ENCODE results near the gene RHOG.
A peak's percentile ranks its signal among the peaks of the same experiment; 100 is the strongest.

RHOG gene

GRCh38 chr11:3879967-3880542 lies 39.3 kb upstream of the RHOG start:
- Histone ChIP-seq H3K27ac (ENCODE audit: insufficient read depth in 1 of 2, low read depth in 1 of 2, low read length in 2 of 2, poor library complexity in 1 of 2, severe bottlenecking in 2 of 2) (peak overlapping the region; percentile 17 to 63), H3K4me3 (ENCODE audit: control insufficient read depth in 1 of 7, extremely low read depth in 1 of 7, insufficient read depth in 4 of 7, low read depth in 2 of 7, low read length in 6 of 7) (peak overlapping the region in 4 of 7 experiments; percentile 15 to 51 (median 36)), H3K27me3 (replicated peaks in 2 of 5; ENCODE audit: control insufficient read depth in 4 of 5, insufficient read depth in 5 of 5, low read length in 4 of 5) (no peaks in the 10 kb centered on the region), H3K36me3 (ENCODE audit: control insufficient read depth in 4 of 4, insufficient read depth in 4 of 4, low read length in 3 of 4) (peaks cover 0 to under 1% (median 0%) of the 10 kb centered on the region in 4 experiments), H3K9me3 (ENCODE audit: control extremely low read depth in 1 of 5, control insufficient read depth in 4 of 5, insufficient read depth in 2 of 5, low read depth in 1 of 5, low read length in 4 of 5) (no peaks in the 10 kb centered on the region), H3K4me1 (ENCODE audit: control extremely low read depth in 1 of 4, control insufficient read depth in 4 of 4, insufficient read depth in 4 of 4, low read length in 3 of 4) (peaks cover 25 to 66% (median 39%) of the 10 kb centered on the region in 4 experiments)
- no peak for DNase-seq
- ChIA-PET POLR2A (interaction anchor here (0.6 to 0.7 kb wide), 2 partner anchors 112 to 1818 kb away, joined by 3 read pairs; no protein-coding TSS in a partner anchor), CTCF (interaction anchor here (0.8 to 5.1 kb wide), 7 partner anchors 15 to 79 kb away, joined by 3 to 35 read pairs (median 4); partner anchors contain the start of gene STIM1)
- 88% methylated on average over 2 of the region's 2 CpGs for WGBS (ENCODE audit: insufficient coverage)

- 100% methylated on average over 1 of the region's 4 CpGs for WGBS (ENCODE audit: insufficient coverage)
- peak overlapping the region in 4 of 7 experiments; percentile 15 to 51 (median 36) for H3K4me3 ChIP-seq (ENCODE audit: control insufficient read depth in 1 of 7, extremely low read depth in 1 of 7, insufficient read depth in 4 of 7, low read depth in 2 of 7, low read length in 6 of 7)
- H3K36me3 ChIP-seq (ENCODE audit: control insufficient read depth in 4 of 4, insufficient read depth in 4 of 4, low read length in 3 of 4), result peaks cover 0 to 3% (median 0%) of the 10 kb centered on the region in 4 experiments
- POLR2A ChIA-PET, result interaction anchor here (0.6 to 2.6 kb wide), 4 partner anchors 11 to 1819 kb away, joined by 3 to 7 read pairs (median 3); partner anchors contain the start of gene STIM1
- CTCF ChIA-PET, result interaction anchor here (1.2 to 5.1 kb wide), 10 partner anchors 11 to 194 kb away, joined by 3 to 35 read pairs (median 4); partner anchors contain the start of gene STIM1
- H3K27me3 ChIP-seq (replicated peaks in 2 of 5; ENCODE audit: control insufficient read depth in 4 of 5, insufficient read depth in 5 of 5, low read length in 4 of 5), result no peaks in the 10 kb centered on the region
- H3K9me3 ChIP-seq (ENCODE audit: control extremely low read depth in 1 of 5, control insufficient read depth in 4 of 5, insufficient read depth in 2 of 5, low read depth in 1 of 5, low read length in 4 of 5), result no peaks in the 10 kb centered on the region
- DNase-seq, result peak in 2 of 3 donors; percentile 68 to 79
- H3K27ac ChIP-seq (ENCODE audit: insufficient read depth in 1 of 2, low read depth in 1 of 2, low read length in 2 of 2, poor library complexity in 1 of 2, severe bottlenecking in 2 of 2), result peak overlapping the region; percentile 17 to 29
- peaks cover 25 to 63% (median 39%) of the 10 kb centered on the region in 4 experiments for H3K4me1 ChIP-seq (ENCODE audit: control extremely low read depth in 1 of 4, control insufficient read depth in 4 of 4, insufficient read depth in 4 of 4, low read length in 3 of 4)
Observed at GRCh38 chr11:3879216-3879966, 38.6 kb upstream of the RHOG start.

GRCh38 chr11:3878258-3878584 lies 37.5 kb upstream of the RHOG start:
- H3K27ac ChIP-seq (ENCODE audit: insufficient read depth in 1 of 2, low read depth in 1 of 2, low read length in 2 of 2, poor library complexity in 1 of 2, severe bottlenecking in 2 of 2), result no peak overlapping the region
- POLR2A ChIA-PET, result interaction anchor here (1.2 to 2.6 kb wide), 2 partner anchors 10 to 23 kb away, joined by 3 to 7 read pairs; partner anchors contain the start of gene STIM1

GRCh38 chr11:3877364-3878257 lies 36.9 kb upstream of the RHOG start:
- ChIA-PET CTCF (interaction anchor here (0.6 to 5.1 kb wide), 16 partner anchors 9 to 196 kb away, joined by 3 to 35 read pairs (median 4); partner anchors contain the start of gene STIM1), POLR2A (interaction anchor here (0.8 to 2.6 kb wide), 3 partner anchors 9 to 22 kb away, joined by 3 to 7 read pairs (median 3); partner anchors contain the start of gene STIM1)
- no peak overlapping the region for H3K4me3 ChIP-seq (ENCODE audit: control insufficient read depth in 1 of 7, extremely low read depth in 1 of 7, insufficient read depth in 4 of 7, low read depth in 2 of 7, low read length in 6 of 7)
- H3K36me3 ChIP-seq (ENCODE audit: control insufficient read depth in 4 of 4, insufficient read depth in 4 of 4, low read length in 3 of 4), result peaks cover 0 to 3% (median 0%) of the 10 kb centered on the region in 4 experiments
- H3K9me3 ChIP-seq (ENCODE audit: control extremely low read depth in 1 of 5, control insufficient read depth in 4 of 5, insufficient read depth in 2 of 5, low read depth in 1 of 5, low read length in 4 of 5), result no peaks in the 10 kb centered on the region
- H3K27me3 ChIP-seq (replicated peaks in 2 of 5; ENCODE audit: control insufficient read depth in 4 of 5, insufficient read depth in 5 of 5, low read length in 4 of 5), result no peaks in the 10 kb centered on the region
- 98% methylated on average over 4 of the region's 8 CpGs for WGBS (ENCODE audit: insufficient coverage)
- H3K4me1 ChIP-seq (ENCODE audit: control extremely low read depth in 1 of 4, control insufficient read depth in 4 of 4, insufficient read depth in 4 of 4, low read length in 3 of 4), result peaks cover 26 to 62% (median 45%) of the 10 kb centered on the region in 4 experiments
- no peak for DNase-seq
- H3K27ac ChIP-seq (ENCODE audit: insufficient read depth in 1 of 2, low read depth in 1 of 2, low read length in 2 of 2, poor library complexity in 1 of 2, severe bottlenecking in 2 of 2), result no peak overlapping the region

More at GRCh38 chr11:3878258-3878584, 37.5 kb upstream of the RHOG start:
- Histone ChIP-seq H3K4me3 (ENCODE audit: control insufficient read depth in 1 of 7, extremely low read depth in 1 of 7, insufficient read depth in 4 of 7, low read depth in 2 of 7, low read length in 6 of 7) (no peak overlapping the region), H3K36me3 (ENCODE audit: control insufficient read depth in 4 of 4, insufficient read depth in 4 of 4, low read length in 3 of 4) (peaks cover 0 to 3% (median 0%) of the 10 kb centered on the region in 4 experiments), H3K27me3 (replicated peaks in 2 of 5; ENCODE audit: control insufficient read depth in 4 of 5, insufficient read depth in 5 of 5, low read length in 4 of 5) (no peaks in the 10 kb centered on the region), H3K9me3 (ENCODE audit: control extremely low read depth in 1 of 5, control insufficient read depth in 4 of 5, insufficient read depth in 2 of 5, low read depth in 1 of 5, low read length in 4 of 5) (no peaks in the 10 kb centered on the region), H3K4me1 (ENCODE audit: control extremely low read depth in 1 of 4, control insufficient read depth in 4 of 4, insufficient read depth in 4 of 4, low read length in 3 of 4) (peaks cover 26 to 62% (median 45%) of the 10 kb centered on the region in 4 experiments)
- no peak for DNase-seq
- CTCF ChIA-PET, result interaction anchor here (0.6 to 5.1 kb wide), 15 partner anchors 9 to 195 kb away, joined by 3 to 35 read pairs (median 4); partner anchors contain the start of gene STIM1

GRCh38 chr11:3876613-3877012 lies 35.9 kb upstream of the RHOG start:
- Histone ChIP-seq H3K9me3 (ENCODE audit: control extremely low read depth in 1 of 5, control insufficient read depth in 4 of 5, insufficient read depth in 2 of 5, low read depth in 1 of 5, low read length in 4 of 5) (no peaks in the 10 kb centered on the region), H3K4me1 (ENCODE audit: control extremely low read depth in 1 of 4, control insufficient read depth in 4 of 4, insufficient read depth in 4 of 4, low read length in 3 of 4) (peaks cover 30 to 68% (median 46%) of the 10 kb centered on the region in 4 experiments), H3K4me3 (ENCODE audit: control insufficient read depth in 1 of 7, extremely low read depth in 1 of 7, insufficient read depth in 4 of 7, low read depth in 2 of 7, low read length in 6 of 7) (no peak overlapping the region), H3K27me3 (replicated peaks in 2 of 5; ENCODE audit: control insufficient read depth in 4 of 5, insufficient read depth in 5 of 5, low read length in 4 of 5) (no peaks in the 10 kb centered on the region), H3K27ac (ENCODE audit: insufficient read depth in 1 of 2, low read depth in 1 of 2, low read length in 2 of 2, poor library complexity in 1 of 2, severe bottlenecking in 2 of 2) (no peak overlapping the region), H3K36me3 (ENCODE audit: control insufficient read depth in 4 of 4, insufficient read depth in 4 of 4, low read length in 3 of 4) (peaks cover 0 to 3% (median 0%) of the 10 kb centered on the region in 4 experiments)
- POLR2A ChIA-PET, result interaction anchor here (0.8 to 2.6 kb wide), 3 partner anchors 9 to 21 kb away, joined by 3 to 7 read pairs (median 3); partner anchors contain the start of gene STIM1
- DNase-seq, result no peak
- CTCF ChIA-PET, result interaction anchor here (0.8 to 5.1 kb wide), 3 partner anchors 14 to 196 kb away, joined by 3 to 35 read pairs (median 6); partner anchors contain the start of gene STIM1
- no CpG with 5 or more reads among the region's 3 CpGs for WGBS (ENCODE audit: insufficient coverage)

- CTCF ChIA-PET, result interaction anchor here (0.6 to 11.7 kb wide), 10 partner anchors 8 to 199 kb away, joined by 3 to 168 read pairs (median 4); partner anchors contain the start of gene STIM1
- 92% methylated on average over 1 of the region's 2 CpGs for WGBS (ENCODE audit: insufficient coverage)
- H3K4me3 ChIP-seq (ENCODE audit: control insufficient read depth in 1 of 7, extremely low read depth in 1 of 7, insufficient read depth in 4 of 7, low read depth in 2 of 7, low read length in 6 of 7), result no peak overlapping the region
- H3K27ac ChIP-seq (ENCODE audit: insufficient read depth in 1 of 2, low read depth in 1 of 2, low read length in 2 of 2, poor library complexity in 1 of 2, severe bottlenecking in 2 of 2), result no peak overlapping the region
- peaks cover 0 to 2% (median 0%) of the 10 kb centered on the region in 5 experiments for H3K9me3 ChIP-seq (ENCODE audit: control extremely low read depth in 1 of 5, control insufficient read depth in 4 of 5, insufficient read depth in 2 of 5, low read depth in 1 of 5, low read length in 4 of 5)
- no peaks in the 10 kb centered on the region for H3K27me3 ChIP-seq (replicated peaks in 2 of 5; ENCODE audit: control insufficient read depth in 4 of 5, insufficient read depth in 5 of 5, low read length in 4 of 5)
- peaks cover 17 to 52% (median 32%) of the 10 kb centered on the region in 4 experiments for H3K4me1 ChIP-seq (ENCODE audit: control extremely low read depth in 1 of 4, control insufficient read depth in 4 of 4, insufficient read depth in 4 of 4, low read length in 3 of 4)
- DNase-seq, result no peak
- POLR2A ChIA-PET, result no interaction called here
- peaks cover 0 to 3% (median 0%) of the 10 kb centered on the region in 4 experiments for H3K36me3 ChIP-seq (ENCODE audit: control insufficient read depth in 4 of 4, insufficient read depth in 4 of 4, low read length in 3 of 4)
Observed at GRCh38 chr11:3873712-3874349, 33.1 kb upstream of the RHOG start.
